WI38 (cell line): ENCODE measurements around the gene CD22.

ENCODE experiments used
- H3K4me3 ChIP-seq: 2 replicates; pipeline ENCODE4 v1.5.1; 2011; ENCODE audit warnings: low read depth, mild to moderate bottlenecking, control low read depth, low read length
- CTCF ChIP-seq: IDR thresholded peaks from 2 replicates; pipeline ENCODE4 v1.5.1; 2012; ENCODE audit warnings: low read depth, mild to moderate bottlenecking, control low read depth, low read length

The CD22 gene

GRCh38 chr19:35287713-35288112 is 41.3 kb upstream of the CD22 start:
- no peak overlapping the region for H3K4me3 ChIP-seq
- TF ChIP-seq CTCF: no peak

- TF ChIP-seq CTCF: no peak
- H3K4me3 ChIP-seq: no peak overlapping the region
Measured at GRCh38 chr19:35288331-35288730, 40.7 kb upstream of the CD22 start.

DNA sequence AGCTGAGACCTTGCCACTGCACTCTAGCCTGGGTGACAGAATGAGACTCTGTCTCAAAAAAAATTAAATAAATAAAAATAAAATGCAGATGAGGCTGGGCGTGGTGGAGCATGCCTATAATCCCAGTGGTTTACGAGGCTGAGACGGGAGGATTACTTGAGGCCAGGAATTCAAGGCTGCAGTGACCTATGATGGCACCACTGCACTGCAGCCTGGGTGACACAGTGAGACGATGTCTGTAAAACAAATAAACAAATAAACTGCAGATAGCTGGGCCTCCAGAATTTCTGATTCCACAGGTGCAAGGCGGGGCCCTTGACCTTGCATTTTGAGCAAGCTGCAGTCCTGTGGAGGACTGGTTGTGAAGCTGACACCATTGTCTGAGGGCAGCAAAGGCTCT is 40.1 kb upstream of the CD22 start:
- TF ChIP-seq CTCF: no peak
- no peak overlapping the region for H3K4me3 ChIP-seq

- no peak for TF ChIP-seq CTCF
Measured at GRCh38 chr19:35290381-35291127, 38.4 kb upstream of the CD22 start.

DNA sequence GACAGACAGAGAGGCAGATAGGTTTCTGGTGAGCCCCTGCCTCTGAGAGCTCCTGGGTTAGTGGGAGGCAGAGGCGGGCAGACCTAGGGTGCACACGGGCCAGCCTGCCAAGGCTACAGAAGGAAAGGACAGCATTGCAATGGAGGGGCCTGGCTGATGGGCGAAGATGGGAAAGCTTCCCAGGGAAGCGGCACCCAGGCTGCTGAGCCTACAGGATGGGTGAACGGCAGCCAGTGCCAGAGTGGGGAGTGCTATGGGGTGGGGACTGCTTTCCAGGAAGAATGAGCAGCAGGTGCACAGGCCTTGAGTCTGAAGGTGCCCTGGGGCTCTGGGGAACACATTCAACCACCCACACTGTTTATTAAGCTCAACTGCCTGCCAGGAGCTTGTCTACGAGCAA is 37.7 kb upstream of the CD22 start:
- no peak for TF ChIP-seq CTCF
- H3K4me3 ChIP-seq: no peak overlapping the region

More at GRCh38 chr19:35290381-35291127, 38.4 kb upstream of the CD22 start:
- H3K4me3 ChIP-seq: no peak overlapping the region

DNA sequence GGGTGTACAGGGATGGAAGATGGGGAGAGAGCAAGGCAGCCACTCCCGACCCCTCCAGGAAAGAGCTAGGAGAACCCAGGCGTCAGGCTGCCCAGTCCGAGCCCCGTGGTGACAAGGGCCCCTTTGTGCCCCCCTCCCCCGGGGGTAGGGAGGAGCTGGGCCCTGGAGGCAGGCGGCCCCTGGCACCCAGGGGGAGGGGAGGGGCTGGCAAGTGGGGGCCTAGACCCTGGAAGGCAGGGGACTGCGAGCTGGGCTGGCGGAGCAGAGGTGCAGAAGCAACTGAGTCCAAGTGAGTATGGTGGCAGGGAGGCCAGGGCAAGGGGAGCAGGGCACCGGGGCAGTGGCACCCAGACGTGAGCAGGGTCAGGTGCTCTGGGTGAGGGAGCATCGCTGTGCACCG is 37.1 kb upstream of the CD22 start, which contains the start of gene MAG:
Gene MAG (plus strand): TSS at position 246 of the 400 bp plus-strand sequence. CDS start 3,248 bp downstream, outside the sequence.
- TF ChIP-seq CTCF: no peak
- no peak within 1 kb of the TSS for H3K4me3 ChIP-seq
